ENCODE results near the gene RNF207.

GRCh38 chr1:6239950-6240768 is 34.2 kb downstream of the RNF207 start:
- TF ChIP-seq POLR2A (IDR thresholded peaks at IDR 0.05; ENCODE audit: low read depth, low read length): no peak
- TF ChIP-seq HDAC2 (IDR thresholded peaks at IDR 0.05): no peak
- no peak for TF ChIP-seq MYC (IDR thresholded peaks at IDR 0.05; ENCODE audit: insufficient read depth, insufficient read length, insufficient replicate concordance, low read length, severe bottlenecking)
- TF ChIP-seq, protein P1, sequence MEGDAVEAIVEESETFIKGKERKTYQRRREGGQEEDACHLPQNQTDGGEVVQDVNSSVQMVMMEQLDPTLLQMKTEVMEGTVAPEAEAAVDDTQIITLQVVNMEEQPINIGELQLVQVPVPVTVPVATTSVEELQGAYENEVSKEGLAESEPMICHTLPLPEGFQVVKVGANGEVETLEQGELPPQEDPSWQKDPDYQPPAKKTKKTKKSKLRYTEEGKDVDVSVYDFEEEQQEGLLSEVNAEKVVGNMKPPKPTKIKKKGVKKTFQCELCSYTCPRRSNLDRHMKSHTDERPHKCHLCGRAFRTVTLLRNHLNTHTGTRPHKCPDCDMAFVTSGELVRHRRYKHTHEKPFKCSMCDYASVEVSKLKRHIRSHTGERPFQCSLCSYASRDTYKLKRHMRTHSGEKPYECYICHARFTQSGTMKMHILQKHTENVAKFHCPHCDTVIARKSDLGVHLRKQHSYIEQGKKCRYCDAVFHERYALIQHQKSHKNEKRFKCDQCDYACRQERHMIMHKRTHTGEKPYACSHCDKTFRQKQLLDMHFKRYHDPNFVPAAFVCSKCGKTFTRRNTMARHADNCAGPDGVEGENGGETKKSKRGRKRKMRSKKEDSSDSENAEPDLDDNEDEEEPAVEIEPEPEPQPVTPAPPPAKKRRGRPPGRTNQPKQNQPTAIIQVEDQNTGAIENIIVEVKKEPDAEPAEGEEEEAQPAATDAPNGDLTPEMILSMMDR (IDR thresholded peaks at IDR 0.05 in 2 of 3, conservative IDR thresholded peaks at IDR 0.05 in 1 of 3; ENCODE audit: control insufficient read depth in 2 of 3, extremely low read depth in 1 of 3, insufficient read depth in 1 of 3, low read depth in 3 of 3, low read length in 3 of 3): no peak
- TF ChIP-seq JUND (IDR thresholded peaks at IDR 0.05; ENCODE audit: low read depth, low read length): no peak
- TF ChIP-seq, protein P2, sequence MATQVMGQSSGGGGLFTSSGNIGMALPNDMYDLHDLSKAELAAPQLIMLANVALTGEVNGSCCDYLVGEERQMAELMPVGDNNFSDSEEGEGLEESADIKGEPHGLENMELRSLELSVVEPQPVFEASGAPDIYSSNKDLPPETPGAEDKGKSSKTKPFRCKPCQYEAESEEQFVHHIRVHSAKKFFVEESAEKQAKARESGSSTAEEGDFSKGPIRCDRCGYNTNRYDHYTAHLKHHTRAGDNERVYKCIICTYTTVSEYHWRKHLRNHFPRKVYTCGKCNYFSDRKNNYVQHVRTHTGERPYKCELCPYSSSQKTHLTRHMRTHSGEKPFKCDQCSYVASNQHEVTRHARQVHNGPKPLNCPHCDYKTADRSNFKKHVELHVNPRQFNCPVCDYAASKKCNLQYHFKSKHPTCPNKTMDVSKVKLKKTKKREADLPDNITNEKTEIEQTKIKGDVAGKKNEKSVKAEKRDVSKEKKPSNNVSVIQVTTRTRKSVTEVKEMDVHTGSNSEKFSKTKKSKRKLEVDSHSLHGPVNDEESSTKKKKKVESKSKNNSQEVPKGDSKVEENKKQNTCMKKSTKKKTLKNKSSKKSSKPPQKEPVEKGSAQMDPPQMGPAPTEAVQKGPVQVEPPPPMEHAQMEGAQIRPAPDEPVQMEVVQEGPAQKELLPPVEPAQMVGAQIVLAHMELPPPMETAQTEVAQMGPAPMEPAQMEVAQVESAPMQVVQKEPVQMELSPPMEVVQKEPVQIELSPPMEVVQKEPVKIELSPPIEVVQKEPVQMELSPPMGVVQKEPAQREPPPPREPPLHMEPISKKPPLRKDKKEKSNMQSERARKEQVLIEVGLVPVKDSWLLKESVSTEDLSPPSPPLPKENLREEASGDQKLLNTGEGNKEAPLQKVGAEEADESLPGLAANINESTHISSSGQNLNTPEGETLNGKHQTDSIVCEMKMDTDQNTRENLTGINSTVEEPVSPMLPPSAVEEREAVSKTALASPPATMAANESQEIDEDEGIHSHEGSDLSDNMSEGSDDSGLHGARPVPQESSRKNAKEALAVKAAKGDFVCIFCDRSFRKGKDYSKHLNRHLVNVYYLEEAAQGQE (IDR thresholded peaks at IDR 0.05; ENCODE audit: low read depth, low read length): no peak
- TF ChIP-seq GABPA (IDR thresholded peaks at IDR 0.05; ENCODE audit: low read depth): no peak
- TF ChIP-seq IRF5 (IDR thresholded peaks at IDR 0.05; ENCODE audit: borderline replicate concordance): no peak
- TF ChIP-seq NFIC (IDR thresholded peaks at IDR 0.05; ENCODE audit: low read depth, low read length): no peak

Measured in GM12878 (cell line).